ENCODE data around the gene TOX2.

The TOX2 gene

GRCh38 chr20:43893930-43894329 lies 20.7 kb upstream of the TOX2 start:
- ATAC-seq (ENCODE audit: low read depth) = peak; percentile 91
- H3K27ac ChIP-seq (ENCODE audit: poor library complexity, severe bottlenecking) = no peak overlapping the region
- no peaks in the 10 kb centered on the region for H3K36me3 ChIP-seq (ENCODE audit: low read depth)

GRCh38 chr20:43894491-43894890 lies 20.2 kb upstream of the TOX2 start:
- Histone ChIP-seq H3K27me3 (ENCODE audit: insufficient read depth, poor library complexity, severe bottlenecking) (no peaks in the 10 kb centered on the region), H3K36me3 (ENCODE audit: low read depth) (no peaks in the 10 kb centered on the region), H3K4me1 (ENCODE audit: insufficient read depth, poor library complexity, severe bottlenecking) (peaks cover 6% of the 10 kb centered on the region), H3K9me3 (ENCODE audit: severe bottlenecking) (peaks cover 10% of the 10 kb centered on the region), H3K4me3 (ENCODE audit: severe bottlenecking) (no peak overlapping the region), H3K27ac (ENCODE audit: poor library complexity, severe bottlenecking) (no peak overlapping the region)
- 0 out of 3 replicates have a peak, but pooled peaks have one; percentile 17 for ATAC-seq (ENCODE audit: low read depth)
- DNase-seq (ENCODE audit: low spot score) = no peak
- no peak for TF ChIP-seq CTCF (IDR thresholded peaks at IDR 0.05; ENCODE audit: poor library complexity, severe bottlenecking)

More at GRCh38 chr20:43893930-43894329, 20.7 kb upstream of the TOX2 start:
- DNase-seq (ENCODE audit: low spot score) = no peak
- H3K27me3 ChIP-seq (ENCODE audit: insufficient read depth, poor library complexity, severe bottlenecking) = no peaks in the 10 kb centered on the region
- peaks cover 10% of the 10 kb centered on the region for H3K9me3 ChIP-seq (ENCODE audit: severe bottlenecking)
- no peak for TF ChIP-seq CTCF (IDR thresholded peaks at IDR 0.05; ENCODE audit: poor library complexity, severe bottlenecking)
- H3K4me3 ChIP-seq (ENCODE audit: severe bottlenecking) = no peak overlapping the region
- H3K4me1 ChIP-seq (ENCODE audit: insufficient read depth, poor library complexity, severe bottlenecking) = peaks cover 6% of the 10 kb centered on the region

- H3K27ac ChIP-seq (ENCODE audit: poor library complexity, severe bottlenecking) = no peak overlapping the region
- H3K4me3 ChIP-seq (ENCODE audit: severe bottlenecking) = no peak overlapping the region
- H3K36me3 ChIP-seq (ENCODE audit: low read depth) = no peaks in the 10 kb centered on the region
- no peak for TF ChIP-seq CTCF (IDR thresholded peaks at IDR 0.05; ENCODE audit: poor library complexity, severe bottlenecking)
- H3K4me1 ChIP-seq (ENCODE audit: insufficient read depth, poor library complexity, severe bottlenecking) = peaks cover 6% of the 10 kb centered on the region
- no peaks in the 10 kb centered on the region for H3K27me3 ChIP-seq (ENCODE audit: insufficient read depth, poor library complexity, severe bottlenecking)
- DNase-seq (ENCODE audit: low spot score) = no peak
- ATAC-seq (ENCODE audit: low read depth) = no peak
- peaks cover 5% of the 10 kb centered on the region for H3K9me3 ChIP-seq (ENCODE audit: severe bottlenecking)
Observed at GRCh38 chr20:43895235-43895634, 19.4 kb upstream of the TOX2 start.

GRCh38 chr20:43899274-43900120 lies 15.2 kb upstream of the TOX2 start:
- DNase-seq (ENCODE audit: low spot score) = no peak
- H3K27me3 ChIP-seq (ENCODE audit: insufficient read depth, poor library complexity, severe bottlenecking) = no peaks in the 10 kb centered on the region
- H3K9me3 ChIP-seq (ENCODE audit: severe bottlenecking) = no peaks in the 10 kb centered on the region
- no peak for ATAC-seq (ENCODE audit: low read depth)
- H3K4me3 ChIP-seq (ENCODE audit: severe bottlenecking) = no peak overlapping the region
- H3K27ac ChIP-seq (ENCODE audit: poor library complexity, severe bottlenecking) = no peak overlapping the region
- peaks cover under 1% of the 10 kb centered on the region for H3K4me1 ChIP-seq (ENCODE audit: insufficient read depth, poor library complexity, severe bottlenecking)
- no peaks in the 10 kb centered on the region for H3K36me3 ChIP-seq (ENCODE audit: low read depth)
- no peak for TF ChIP-seq CTCF (IDR thresholded peaks at IDR 0.05; ENCODE audit: poor library complexity, severe bottlenecking)

GRCh38 chr20:43900121-43900466 lies 14.6 kb upstream of the TOX2 start:
- peaks cover 4% of the 10 kb centered on the region for H3K4me1 ChIP-seq (ENCODE audit: insufficient read depth, poor library complexity, severe bottlenecking)
- H3K36me3 ChIP-seq (ENCODE audit: low read depth) = no peaks in the 10 kb centered on the region
- no peaks in the 10 kb centered on the region for H3K27me3 ChIP-seq (ENCODE audit: insufficient read depth, poor library complexity, severe bottlenecking)
- ATAC-seq (ENCODE audit: low read depth) = no peak
- DNase-seq (ENCODE audit: low spot score) = no peak
- H3K27ac ChIP-seq (ENCODE audit: poor library complexity, severe bottlenecking) = no peak overlapping the region
- TF ChIP-seq CTCF (IDR thresholded peaks at IDR 0.05; ENCODE audit: poor library complexity, severe bottlenecking) = no peak
- no peaks in the 10 kb centered on the region for H3K9me3 ChIP-seq (ENCODE audit: severe bottlenecking)
- H3K4me3 ChIP-seq (ENCODE audit: severe bottlenecking) = no peak overlapping the region
